GM12872 (cell line): Measurements from ENCODE around the gene DSCAM.

Source experiments
- CTCF ChIP-seq: IDR thresholded peaks from 3 replicates; pipeline ENCODE4 v1.5.1; 2011; ENCODE audit warnings: low read depth, mild to moderate bottlenecking, low read length, moderate library complexity; ENCODE audit not compliant: insufficient read depth

DSCAM gene

GRCh38 chr21:40445349-40445921 is 401.5 kb downstream of the DSCAM start:
- no peak for TF ChIP-seq CTCF

- TF ChIP-seq CTCF, result no peak
Observed at GRCh38 chr21:40438616-40439015, 408.3 kb downstream of the DSCAM start.

GRCh38 chr21:40436261-40436660 is 410.7 kb downstream of the DSCAM start:
- no peak for TF ChIP-seq CTCF

GRCh38 chr21:40433538-40433937 is 413.4 kb downstream of the DSCAM start:
- TF ChIP-seq CTCF, result no peak

GRCh38 chr21:40425981-40426380 is 421.0 kb downstream of the DSCAM start:
- no peak for TF ChIP-seq CTCF

- no peak for TF ChIP-seq CTCF
Observed at GRCh38 chr21:40422896-40423635, 423.9 kb downstream of the DSCAM start.

- TF ChIP-seq CTCF, result no peak
Observed at GRCh38 chr21:40421121-40421520, 425.8 kb downstream of the DSCAM start.
